ENCODE measurements around the gene URB2.

The URB2 gene

DNA sequence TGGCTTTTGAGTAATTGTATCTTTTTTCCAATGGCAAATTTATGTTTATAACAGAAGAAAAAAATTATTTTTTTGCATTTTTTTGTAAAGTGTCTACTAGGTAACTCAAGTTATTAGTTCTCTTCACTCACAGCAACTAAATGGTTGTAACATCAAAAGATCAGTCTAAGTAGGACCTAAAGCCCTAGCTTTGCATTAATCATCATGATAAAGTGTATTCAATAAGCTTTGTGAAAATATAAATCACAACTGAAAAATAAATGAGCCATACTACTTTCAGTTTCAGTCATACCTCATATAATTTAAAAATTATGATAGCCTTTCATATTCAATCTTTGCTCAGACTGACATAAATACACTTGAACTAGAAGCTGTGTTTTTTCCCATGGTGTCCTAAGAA lies 7.0 kb upstream of the URB2 start:
- H3K4me2 ChIP-seq (ENCODE audit: low read depth, low read length, poor library complexity, severe bottlenecking), result no peak overlapping the region
- H3K9ac ChIP-seq (ENCODE audit: low read depth, low read length, poor library complexity, severe bottlenecking), result no peak overlapping the region

DNA sequence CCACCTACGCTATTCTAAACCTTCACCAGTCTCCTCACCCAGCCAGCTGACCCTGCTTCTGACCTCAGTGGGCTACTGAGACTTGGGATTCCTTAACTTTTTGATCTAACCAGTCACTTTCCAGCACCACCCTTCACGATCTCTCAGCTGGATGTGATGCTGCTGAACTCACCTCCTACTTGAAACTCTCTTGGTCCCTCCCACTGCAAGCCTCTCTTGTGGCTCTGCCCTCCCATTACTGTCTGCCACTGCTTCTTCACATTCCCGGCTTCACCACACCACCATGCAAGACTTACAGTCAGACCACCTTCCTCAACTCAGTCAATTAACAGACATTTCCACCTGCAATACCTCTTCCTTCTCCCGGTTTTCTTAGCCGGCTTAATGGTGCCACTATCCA lies 6.4 kb upstream of the URB2 start:
- Histone ChIP-seq H3K9ac (ENCODE audit: low read depth, low read length, poor library complexity, severe bottlenecking) (no peak overlapping the region), H2AFZ (ENCODE audit: low read length) (no peak overlapping the region), H3K4me1 (ENCODE audit: insufficient read depth, low read length, poor library complexity, severe bottlenecking) (peaks cover 33% of the 10 kb centered on the region), H3K9me3 (ENCODE audit: insufficient read depth, low read depth, low read length) (no peaks in the 10 kb centered on the region), H3K36me3 (ENCODE audit: insufficient read depth, low read length) (no peaks in the 10 kb centered on the region), H4K20me1 (ENCODE audit: insufficient read depth, low read length, poor library complexity, severe bottlenecking) (peaks cover 50% of the 10 kb centered on the region), H3K27me3 (ENCODE audit: insufficient read depth, low read length, poor library complexity, severe bottlenecking) (no peaks in the 10 kb centered on the region), H3K79me2 (ENCODE audit: insufficient read depth, low read length) (peaks cover 84% of the 10 kb centered on the region), H3K9me2 (replicated peaks; ENCODE audit: low read depth, low read length) (no peaks in the 10 kb centered on the region), H3K4me3 (ENCODE audit: low read length, poor library complexity, severe bottlenecking) (no peak overlapping the region), H3K4me2 (ENCODE audit: low read depth, low read length, poor library complexity, severe bottlenecking) (peak overlapping the region; percentile 40), H3F3A (ENCODE audit: low read depth) (no peaks in the 10 kb centered on the region)
- TF ChIP-seq EZH2phosphoT487 (IDR thresholded peaks at IDR 0.05; ENCODE audit: borderline replicate concordance), result no peak
- TF ChIP-seq, protein P1, sequence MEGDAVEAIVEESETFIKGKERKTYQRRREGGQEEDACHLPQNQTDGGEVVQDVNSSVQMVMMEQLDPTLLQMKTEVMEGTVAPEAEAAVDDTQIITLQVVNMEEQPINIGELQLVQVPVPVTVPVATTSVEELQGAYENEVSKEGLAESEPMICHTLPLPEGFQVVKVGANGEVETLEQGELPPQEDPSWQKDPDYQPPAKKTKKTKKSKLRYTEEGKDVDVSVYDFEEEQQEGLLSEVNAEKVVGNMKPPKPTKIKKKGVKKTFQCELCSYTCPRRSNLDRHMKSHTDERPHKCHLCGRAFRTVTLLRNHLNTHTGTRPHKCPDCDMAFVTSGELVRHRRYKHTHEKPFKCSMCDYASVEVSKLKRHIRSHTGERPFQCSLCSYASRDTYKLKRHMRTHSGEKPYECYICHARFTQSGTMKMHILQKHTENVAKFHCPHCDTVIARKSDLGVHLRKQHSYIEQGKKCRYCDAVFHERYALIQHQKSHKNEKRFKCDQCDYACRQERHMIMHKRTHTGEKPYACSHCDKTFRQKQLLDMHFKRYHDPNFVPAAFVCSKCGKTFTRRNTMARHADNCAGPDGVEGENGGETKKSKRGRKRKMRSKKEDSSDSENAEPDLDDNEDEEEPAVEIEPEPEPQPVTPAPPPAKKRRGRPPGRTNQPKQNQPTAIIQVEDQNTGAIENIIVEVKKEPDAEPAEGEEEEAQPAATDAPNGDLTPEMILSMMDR (conservative IDR thresholded peaks at IDR 0.05; ENCODE audit: low read length), result no peak

More for the DNA sequence above, 7.0 kb upstream of the URB2 start:
- Histone ChIP-seq H3K36me3 (ENCODE audit: insufficient read depth, low read length) (peaks cover 4% of the 10 kb centered on the region; the same call in 1 of the 2 replicates), H3K79me2 (ENCODE audit: insufficient read depth, low read length) (peaks cover 84% of the 10 kb centered on the region), H3K4me3 (ENCODE audit: low read length, poor library complexity, severe bottlenecking) (no peak overlapping the region), H4K20me1 (ENCODE audit: insufficient read depth, low read length, poor library complexity, severe bottlenecking) (peaks cover 44% of the 10 kb centered on the region), H2AFZ (ENCODE audit: low read length) (no peak overlapping the region), H3K9me2 (replicated peaks; ENCODE audit: low read depth, low read length) (no peaks in the 10 kb centered on the region), H3K9me3 (ENCODE audit: insufficient read depth, low read depth, low read length) (no peaks in the 10 kb centered on the region), H3F3A (ENCODE audit: low read depth) (no peaks in the 10 kb centered on the region), H3K4me1 (ENCODE audit: insufficient read depth, low read length, poor library complexity, severe bottlenecking) (peaks cover 29% of the 10 kb centered on the region), H3K27me3 (ENCODE audit: insufficient read depth, low read length, poor library complexity, severe bottlenecking) (no peaks in the 10 kb centered on the region)
- TF ChIP-seq, protein P1 (conservative IDR thresholded peaks at IDR 0.05; ENCODE audit: low read length), result no peak
- TF ChIP-seq EZH2phosphoT487 (IDR thresholded peaks at IDR 0.05; ENCODE audit: borderline replicate concordance), result no peak

DNA sequence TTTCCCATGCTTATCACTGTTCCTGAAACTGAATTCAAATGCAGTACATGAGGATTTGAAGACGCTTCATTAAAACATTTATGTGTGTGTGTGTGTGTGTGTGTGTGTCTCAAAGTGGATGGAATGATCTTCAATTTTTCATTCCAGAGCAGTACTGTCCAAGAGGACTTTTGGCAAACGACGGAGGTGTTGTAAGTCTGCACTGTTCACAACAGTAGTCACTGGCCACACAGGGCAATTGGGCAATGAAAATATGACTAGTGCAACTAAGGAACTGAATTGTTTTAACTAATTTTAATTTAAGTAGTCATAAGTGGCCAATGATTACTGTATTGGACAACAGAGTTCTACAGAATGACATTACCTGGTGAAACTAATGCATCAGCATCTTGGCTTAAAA lies 5.2 kb upstream of the URB2 start:
- H3K9me2 ChIP-seq (replicated peaks; ENCODE audit: low read depth, low read length), result no peaks in the 10 kb centered on the region
- H3K36me3 ChIP-seq (ENCODE audit: insufficient read depth, low read length), result no peaks in the 10 kb centered on the region
- H3K79me2 ChIP-seq (ENCODE audit: insufficient read depth, low read length), result peaks cover 84% of the 10 kb centered on the region
- H3F3A ChIP-seq (ENCODE audit: low read depth), result no peaks in the 10 kb centered on the region
- H3K27me3 ChIP-seq (ENCODE audit: insufficient read depth, low read length, poor library complexity, severe bottlenecking), result no peaks in the 10 kb centered on the region
- no peak overlapping the region for H2AFZ ChIP-seq (ENCODE audit: low read length)
- peak overlapping the region; percentile 8 for H3K4me3 ChIP-seq (ENCODE audit: low read length, poor library complexity, severe bottlenecking)
- H4K20me1 ChIP-seq (ENCODE audit: insufficient read depth, low read length, poor library complexity, severe bottlenecking), result peaks cover 58% of the 10 kb centered on the region
- peak overlapping the region; percentile 40 for H3K4me2 ChIP-seq (ENCODE audit: low read depth, low read length, poor library complexity, severe bottlenecking)
- TF ChIP-seq, protein P1 (conservative IDR thresholded peaks at IDR 0.05; ENCODE audit: low read length), result no peak
- TF ChIP-seq EZH2phosphoT487 (IDR thresholded peaks at IDR 0.05; ENCODE audit: borderline replicate concordance), result no peak
- H3K9ac ChIP-seq (ENCODE audit: low read depth, low read length, poor library complexity, severe bottlenecking), result no peak overlapping the region
- H3K4me1 ChIP-seq (ENCODE audit: insufficient read depth, low read length, poor library complexity, severe bottlenecking), result peaks cover 33% of the 10 kb centered on the region
- H3K9me3 ChIP-seq (ENCODE audit: insufficient read depth, low read depth, low read length), result no peaks in the 10 kb centered on the region

All from Loucy (cell line).